ENCODE data around the gene OR2Y1. TPM values are rescaled to one million over a fixed set of nuclear protein-coding genes. Genes with fewer than 3 reads are reported as not detected.
A peak's percentile ranks its signal among the peaks of the same experiment; 100 is the strongest.

Gene OR2Y1
- total and polyA plus RNA-seq, 2 of the 4 experiments (the other 2 are of a cell fraction), result not detected

- Histone ChIP-seq H3K4me2 (ENCODE audit: low read depth, low read length) (peak overlapping the region; percentile 76), H4K5ac (ENCODE audit: low read depth, low read length) (peak overlapping the region; percentile 95), H3K36me3 (ENCODE audit: control insufficient read depth, insufficient read depth, low read length) (peaks cover 11% of the 10 kb centered on the region), H3K4me3 (ENCODE audit: insufficient read depth, low read depth, low read length) (peak overlapping the region; percentile 4; the same call in 1 of the 2 replicates), H4K8ac (ENCODE audit: low read depth in 2 of 2, low read length in 2 of 2) (peak overlapping the region; percentile 67 to 85), H3K4ac (ENCODE audit: low read depth, low read length) (peak overlapping the region; percentile 97), H2AFZ (replicated peaks; ENCODE audit: low read length, poor library complexity) (peak overlapping the region; percentile 75), H2AK9ac (replicated peaks; ENCODE audit: low read depth, low read length, poor library complexity) (peak overlapping the region; percentile 86), H2BK20ac (ENCODE audit: low read depth, low read length) (peak overlapping the region; percentile 85), H3K27ac (ENCODE audit: insufficient read depth, low read length) (peak overlapping the region; percentile 96), H2BK120ac (ENCODE audit: low read depth, low read length) (peak overlapping the region; percentile 93), H3K9me3 (ENCODE audit: control insufficient read depth, insufficient read depth, low read length) (no peaks in the 10 kb centered on the region), H3K9me1 (ENCODE audit: insufficient read depth, low read length) (peaks cover 10% of the 10 kb centered on the region; the same call in 1 of the 2 replicates), H3K23ac (ENCODE audit: low read depth, low read length) (peak overlapping the region; percentile 89), H3K56ac (ENCODE audit: extremely low read depth, insufficient read depth, low read length) (peak overlapping the region; percentile 64), H2AK5ac (ENCODE audit: low read depth, low read length) (peak overlapping the region; percentile 76), H3K79me1 (ENCODE audit: low read depth in 1 of 2, low read length in 2 of 2) (peaks cover 13 to 55% of the 10 kb centered on the region in 2 experiments; a peak in 3 of 4 replicates), H3K27me3 (ENCODE audit: control insufficient read depth, insufficient read depth, low read length) (no peaks in the 10 kb centered on the region), H2BK5ac (ENCODE audit: low read depth, low read length, poor library complexity, severe bottlenecking) (peak overlapping the region; percentile 94), H4K91ac (ENCODE audit: insufficient read depth, low read depth, low read length) (peak overlapping the region; percentile 94), H3K18ac (ENCODE audit: low read depth, low read length) (peak overlapping the region; percentile 84), H4K20me1 (ENCODE audit: insufficient read depth, low read length) (peaks cover 5% of the 10 kb centered on the region), H3K9ac (ENCODE audit: low read depth, low read length) (peak overlapping the region; percentile 50), H2BK15ac (ENCODE audit: low read depth, low read length) (peak overlapping the region; percentile 29; the same call in 1 of the 3 replicates), H3K4me1 (ENCODE audit: control insufficient read depth, insufficient read depth, low read length) (peaks cover 30% of the 10 kb centered on the region), H3K14ac (replicated peaks; ENCODE audit: low read depth, low read length) (peak overlapping the region; percentile 84)
- BruUV-seq (replicated peaks), result no TSS peak
- ATAC-seq (ENCODE audit: low read depth) (peak; percentile 70), DNase-seq (peak; percentile 87)
- WGBS, 2 experiments (ENCODE audit: extremely low coverage in 2 of 2, insufficient read length in 1 of 2), result 72% methylated on average over 4 of the region's 15 CpGs; no CpG with 5 or more reads in 1 of the 2 experiments
- dilution Hi-C loops (cut with HindIII; ENCODE audit: low sequenced_read_pairs, unreplicated experiment) (no loop called here), intact Hi-C loops (cut with micrococcal nuclease) (loop anchor here (2.0 kb wide), 3 partner anchors 76 to 398 kb away; partner anchors contain the start of gene ZFP62), in situ Hi-C loops (cut with MboI; ENCODE audit: low sequenced_read_pairs) (no loop called here)
- CTCF ChIA-PET, result interaction anchor here (0.6 to 1.6 kb wide), 7 partner anchors 12 to 1245 kb away, joined by 3 to 6 read pairs (median 4); no protein-coding TSS in a partner anchor
- TF ChIP-seq POLR2A (IDR thresholded peaks at IDR 0.05; ENCODE audit: low read depth, low read length) (peak; percentile 45), BHLHE40 (IDR thresholded peaks at IDR 0.05; ENCODE audit: low read depth, low read length) (no peak), MAFK (IDR thresholded peaks at IDR 0.05; ENCODE audit: low read depth, low read length) (peak; percentile 30; the same call in 1 of the 2 replicates), SMC3 (IDR thresholded peaks at IDR 0.05; ENCODE audit: low read depth, low read length) (no peak), MAZ (IDR thresholded peaks at IDR 0.05; ENCODE audit: borderline replicate concordance, low read depth, low read length) (peak; percentile 35; the same call in 1 of the 2 replicates), MXI1 (IDR thresholded peaks at IDR 0.05; ENCODE audit: borderline replicate concordance, low read depth, low read length) (0 out of 2 replicates have a peak, but pooled peaks have one; percentile 39)
- POLR2A ChIA-PET (ENCODE audit: unreplicated experiment), result no interaction called here
Measured at GRCh38 chr5:180785121-180785781, 45.4 kb upstream of the OR2Y1 start.
